H1 (cell line): ENCODE data around the gene TBX18. TPM values are rescaled to one million over a fixed set of nuclear protein-coding genes. Genes with fewer than 3 reads are reported as not detected.
A peak's percentile ranks its signal among the peaks of the same experiment; 100 is the strongest.

Experiments
- CTCF ChIA-PET: fragments of 300-600 bp; sonication (Branson Sonifier 250); formaldehyde crosslinking; loops from one replicate; lab custom pipeline; 2021; ENCODE audit not compliant: partially characterized antibody; lab: Charles Lee
- POLR2A ChIA-PET: fragments of 300-600 bp; sonication (Branson Sonifier 250); formaldehyde crosslinking; loops from one replicate; lab custom pipeline; 2021; ENCODE audit warnings: inconsistent platforms; ENCODE audit not compliant: partially characterized antibody; lab: Charles Lee
- DNase-seq, 2 experiments: peaks; one replicate each; pipeline versions ENCODE4 v3.0.0 to v3.0.0-alpha.2; 2010 to 2022; ENCODE audit warnings: low spot score in 2 of 2, low read depth in 1 of 2, mixed read lengths in 1 of 2
- FAIRE-seq: peaks from 2 replicates; lab custom pipeline; 2011; peaks lifted over from hg19 to GRCh38; lab: Jason Lieb, UNC
- H2AFZ ChIP-seq: 2 replicates; pipeline ENCODE4 v1.8.1; 2012; ENCODE audit warnings: low read length, inconsistent platforms
- H2AK5ac ChIP-seq: 2 replicates; pipeline ENCODE4 v1.6.1; 2013; ENCODE audit warnings: low read depth, low read length
- H2BK120ac ChIP-seq: replicated peaks from 2 replicates; pipeline ENCODE3; 2013; ENCODE audit warnings: low read depth, low read length, inconsistent platforms
- H2BK12ac ChIP-seq: 2 replicates; pipeline ENCODE4 v1.6.1; 2013; ENCODE audit warnings: low read depth, low read length
- H2BK15ac ChIP-seq: 2 replicates; pipeline ENCODE4 v1.6.1; 2013; ENCODE audit warnings: low read length
- H2BK20ac ChIP-seq: 2 replicates; pipeline ENCODE4 v1.6.1; 2013; ENCODE audit warnings: low read length
- H2BK5ac ChIP-seq: 2 replicates; pipeline ENCODE4 v1.6.1; 2013; ENCODE audit warnings: low read depth, low read length
- H3K14ac ChIP-seq: 2 replicates; pipeline ENCODE4 v1.6.1; 2013; ENCODE audit warnings: inconsistent platforms; ENCODE audit not compliant: insufficient read length
- H3K18ac ChIP-seq: 2 replicates; pipeline ENCODE4 v1.6.1; 2013; ENCODE audit warnings: low read length; ENCODE audit errors: extremely low read depth
- H3K23ac ChIP-seq: 2 replicates; pipeline ENCODE4 v1.6.1; 2013; ENCODE audit warnings: inconsistent platforms; ENCODE audit not compliant: insufficient read length
- H3K23me2 ChIP-seq: 2 replicates; pipeline ENCODE4 v1.6.1; 2013; ENCODE audit warnings: low read depth, low read length
- H3K27ac ChIP-seq: 2 replicates; pipeline ENCODE4 v1.6.1; 2011; ENCODE audit warnings: low read depth, low read length, inconsistent platforms
- H3K27me3 ChIP-seq, 4 experiments: replicated peaks in 1 of 4; 1 replicate in 1 of 4; 2 replicates in 3 of 4; pipeline versions ENCODE4 v1.6.1 to v1.8.1; 2011 to 2013; ENCODE audit warnings: low read length in 3 of 4, mild to moderate bottlenecking in 3 of 4, inconsistent platforms in 2 of 4, mixed read lengths in 2 of 4, moderate library complexity in 1 of 4; ENCODE audit not compliant: control insufficient read depth in 3 of 4, insufficient read depth in 3 of 4; ENCODE audit errors: extremely low read depth in 1 of 4
- H3K36me3 ChIP-seq, 4 experiments: 2 replicates each; pipeline versions ENCODE4 v1.6.1 to v1.8.1; 2011 to 2013; ENCODE audit warnings: mild to moderate bottlenecking in 4 of 4, low read length in 3 of 4, moderate library complexity in 2 of 4, control low read depth in 1 of 4, inconsistent platforms in 1 of 4; ENCODE audit not compliant: insufficient read depth in 4 of 4, control insufficient read depth in 2 of 4
- H3K4ac ChIP-seq: replicated peaks from 2 replicates; pipeline ENCODE3; 2013; ENCODE audit warnings: low read length, low read depth, mixed read lengths, inconsistent platforms; ENCODE audit not compliant: insufficient read length
- H3K4me1 ChIP-seq, 4 experiments: replicated peaks in 1 of 4; 1 replicate in 1 of 4; 2 replicates in 3 of 4; pipeline versions ENCODE4 v1.6.1 to v1.8.1; 2011 to 2013; ENCODE audit warnings: low read length in 3 of 4, inconsistent platforms in 2 of 4, mixed read lengths in 1 of 4; ENCODE audit not compliant: insufficient read depth in 4 of 4, control insufficient read depth in 3 of 4
- H3K4me2 ChIP-seq, 2 experiments: 2 replicates each; pipeline versions ENCODE4 v1.6.1 to v1.8.1; 2011 to 2013; ENCODE audit warnings: low read depth in 2 of 2, low read length in 2 of 2, control low read depth in 1 of 2, inconsistent platforms in 1 of 2, mild to moderate bottlenecking in 1 of 2; ENCODE audit not compliant: insufficient read depth in 1 of 2
- H3K4me3 ChIP-seq, 4 experiments: fragments of 200-600, 300-600 bp in 1 of 4; sonication (generic), shearing (Covaris generic), sonication (Bioruptor Twin) in 1 of 4; 2 replicates each; pipeline versions ENCODE4 v1.5.1 to v1.8.1; 2011 to 2016; ENCODE audit warnings: low read length in 4 of 4, low read depth in 3 of 4, control low read depth in 2 of 4, inconsistent platforms in 2 of 4, mild to moderate bottlenecking in 2 of 4, mixed read lengths in 1 of 4, moderate library complexity in 1 of 4; ENCODE audit not compliant: insufficient read depth in 2 of 4; ENCODE audit errors: extremely low read depth in 1 of 4
- H3K56ac ChIP-seq: replicated peaks from 2 replicates; pipeline ENCODE3; 2013; ENCODE audit warnings: low read depth, mild to moderate bottlenecking, mixed read lengths, low read length, inconsistent platforms; ENCODE audit not compliant: insufficient read length
- H3K79me1 ChIP-seq: 2 replicates; pipeline ENCODE4 v1.6.1; 2013; ENCODE audit warnings: low read depth, low read length, control low read depth
- H3K79me2 ChIP-seq, 2 experiments: 2 replicates each; pipeline versions ENCODE4 v1.6.1 to v1.8.1; 2012 to 2013; ENCODE audit warnings: low read length in 2 of 2, mild to moderate bottlenecking in 2 of 2, inconsistent platforms in 1 of 2; ENCODE audit not compliant: insufficient read depth in 2 of 2, control insufficient read depth in 1 of 2
- H3K9ac ChIP-seq, 4 experiments: replicated peaks in 1 of 4; 1 replicate in 1 of 4; 2 replicates in 3 of 4; pipeline versions ENCODE4 v1.6.1 to v1.8.1; 2011 to 2013; ENCODE audit warnings: low read depth in 3 of 4, low read length in 3 of 4, control low read depth in 2 of 4, mild to moderate bottlenecking in 2 of 4, moderate library complexity in 2 of 4, inconsistent platforms in 1 of 4; ENCODE audit errors: extremely low read depth in 1 of 4
- H3K9me3 ChIP-seq, 2 experiments: 2 replicates each; pipeline versions ENCODE4 v1.6.1 to v1.8.1; 2012 to 2013; ENCODE audit warnings: mild to moderate bottlenecking in 2 of 2, moderate library complexity in 2 of 2, control low read depth in 1 of 2, inconsistent platforms in 1 of 2, low read depth in 1 of 2, low read length in 1 of 2, mixed read lengths in 1 of 2; ENCODE audit not compliant: insufficient read depth in 2 of 2
- H4K20me1 ChIP-seq, 2 experiments: replicated peaks in 1 of 2; 2 replicates each; pipeline versions ENCODE3 to v1.8.1; 2011 to 2013; ENCODE audit warnings: inconsistent platforms in 2 of 2, low read length in 2 of 2, mild to moderate bottlenecking in 1 of 2; ENCODE audit not compliant: insufficient read depth in 2 of 2, control insufficient read depth in 1 of 2
- H4K5ac ChIP-seq: 2 replicates; pipeline ENCODE4 v1.6.1; 2013; ENCODE audit warnings: low read length, low read depth, mixed read lengths, inconsistent platforms; ENCODE audit not compliant: insufficient read length
- H4K8ac ChIP-seq: 2 replicates; pipeline ENCODE4 v1.8.0; 2013; ENCODE audit warnings: mild to moderate bottlenecking, moderate library complexity, low read length, inconsistent platforms; ENCODE audit not compliant: insufficient read depth; ENCODE audit errors: extremely low read depth
- H4K91ac ChIP-seq: replicated peaks from 2 replicates; pipeline ENCODE3; 2013; ENCODE audit warnings: low read length, mixed read lengths, inconsistent platforms; ENCODE audit not compliant: insufficient read length
- EZH2 ChIP-seq: fragments of 200-600 bp; sonication (generic); IDR thresholded peaks from 2 replicates; pipeline ENCODE4 v1.7.1; 2012; ENCODE audit warnings: low read depth, mild to moderate bottlenecking, moderate library complexity, low read length, inconsistent platforms; ENCODE audit not compliant: severe bottlenecking
- FOSL1 ChIP-seq: IDR thresholded peaks from 2 replicates; pipeline ENCODE4 v1.6.1; 2011; ENCODE audit warnings: mild to moderate bottlenecking, low read depth, low read length, moderate library complexity; ENCODE audit not compliant: insufficient read depth
- JUN ChIP-seq: IDR thresholded peaks from 2 replicates; pipeline ENCODE4 v1.6.1; 2011; ENCODE audit warnings: low read depth, mild to moderate bottlenecking, improper control_type of control experiment, low read length
- KDM1A ChIP-seq: fragments of 200-600, 300-600 bp; sonication (generic); IDR thresholded peaks from 2 replicates; pipeline ENCODE4 v1.7.1; 2016; ENCODE audit warnings: mild to moderate bottlenecking, low read length, borderline replicate concordance
- POLR2A ChIP-seq, 2 experiments: IDR thresholded peaks; 1 replicate in 1 of 2; 2 replicates in 1 of 2; pipeline ENCODE4 v1.6.1; 2011; ENCODE audit warnings: low read depth in 2 of 2, low read length in 2 of 2, mild to moderate bottlenecking in 2 of 2; ENCODE audit errors: control extremely low read depth in 1 of 2
- RBBP5 ChIP-seq: IDR thresholded peaks from 2 replicates; pipeline ENCODE4 v1.7.1; 2012; ENCODE audit warnings: low read depth, mild to moderate bottlenecking, inconsistent platforms, low read length, moderate library complexity, borderline replicate concordance
- RFX5 ChIP-seq: IDR thresholded peaks from 2 replicates; pipeline ENCODE4 v1.6.1; 2011; ENCODE audit warnings: low read depth, low read length, improper control_type of control experiment, borderline replicate concordance
- SP2 ChIP-seq: IDR thresholded peaks from 2 replicates; pipeline ENCODE4 v1.6.1; 2012; ENCODE audit warnings: mild to moderate bottlenecking, low read length, inconsistent platforms
- SUZ12 ChIP-seq: fragments of 200-600 bp; sonication (generic); IDR thresholded peaks from 2 replicates; pipeline ENCODE4 v1.6.1; 2012; ENCODE audit warnings: mild to moderate bottlenecking, inconsistent platforms, low read length, moderate library complexity, mixed read lengths
- WGBS, 2 experiments: shearing (Covaris generic) in 1 of 2; methylation state at CpG; one replicate each; pipeline versions ENCODE4 v1.1.6 to v1.1.7; 2013 to 2015; ENCODE audit warnings: low lambda C conversion rate in 2 of 2, mixed read lengths in 2 of 2, inconsistent platforms in 1 of 2, low coverage in 1 of 2, missing lambda C conversion rate in 1 of 2; ENCODE audit not compliant: insufficient replicate concordance in 2 of 2, insufficient coverage in 1 of 2, insufficient read length in 1 of 2; ENCODE audit errors: extremely low coverage in 1 of 2, missing lambda C conversion rate in 1 of 2; 5-methylcytosine and 5-hydroxymethylcytosine counted together
- polyA plus RNA-seq, 7 experiments: library from polyadenylated mRNA; depleted of rRNA in 3 of 7; stranded (reverse) in 5 of 7; unstranded in 2 of 7; fragments of >200 nt in 5 of 7; fragments of 200-250 nt in 2 of 7; gene quantifications; 1 replicate in 5 of 7; 2 replicates in 1 of 7; 4 replicates in 1 of 7; pipeline versions ENCODE4 v1.2.1 to v1.2.3, GENCODE V29; 2011 to 2013; ENCODE audit warnings: missing spikeins in 2 of 7, mixed read lengths in 2 of 7
- total RNA-seq: library from RNA; stranded (reverse); fragmentation: NEBNext Ultra II Directional; extraction: Animal tissue kit (Norgen Biotek cat#: 25700); gene quantifications from 2 replicates; pipeline ENCODE4 v1.2.1, GENCODE V29; 2021
- TF ChIP-seq, protein P1 (sequence below): IDR thresholded peaks from 2 replicates; pipeline ENCODE4 v1.6.1; 2012; ENCODE audit warnings: inconsistent platforms
- TF ChIP-seq, protein P2 (sequence below): IDR thresholded peaks from 2 replicates; pipeline ENCODE4 v1.6.1; 2012; ENCODE audit warnings: inconsistent platforms

Gene TBX18
- total and polyA plus RNA-seq, 2 of the 8 experiments (the other 6 are each of a cell fraction or from before 2014, with no cell fraction given) = 0.02 TPM; not detected in 1

DNA sequence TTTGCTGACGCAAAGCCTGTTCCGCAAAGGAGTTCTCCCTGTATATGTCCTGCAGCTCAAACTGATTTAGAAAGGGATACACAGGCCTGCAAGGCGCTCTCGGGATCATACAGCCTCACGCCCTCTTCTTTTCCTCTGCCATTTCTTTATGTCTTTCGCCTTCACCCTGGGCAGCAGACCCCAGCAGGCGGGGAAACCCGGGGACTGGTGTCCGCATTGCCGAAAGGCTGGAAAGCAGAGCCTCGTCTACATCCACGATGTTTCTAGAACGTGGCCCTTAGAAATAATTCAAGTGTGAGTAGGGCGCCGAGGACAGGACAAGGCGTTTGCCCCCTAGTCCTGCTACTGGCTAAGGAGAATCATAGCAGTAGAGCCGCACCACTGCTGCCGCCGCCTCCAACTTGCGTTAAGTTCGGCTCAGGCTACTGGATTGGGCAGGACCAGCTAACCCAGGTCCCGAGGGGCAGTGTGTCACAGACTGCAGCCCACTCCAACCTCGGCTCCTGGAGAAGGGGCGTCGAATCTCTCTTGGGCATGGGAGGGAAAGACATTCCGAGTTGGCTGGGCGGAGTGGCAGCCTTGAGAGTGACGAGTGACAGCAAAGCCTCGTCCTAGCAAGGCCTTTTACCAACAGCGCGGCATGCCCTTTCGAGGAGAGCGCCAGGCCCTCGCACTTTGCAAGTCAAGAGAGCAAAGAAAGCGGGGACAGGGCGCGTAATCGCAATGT, 2.6 kb upstream of the TBX18 start:
- H2BK12ac ChIP-seq = peak overlapping the region; percentile 75; the same call in 1 of the 2 replicates
- H2BK15ac ChIP-seq = no peak overlapping the region
- H3K4me3 ChIP-seq = peak overlapping the region; percentile 18 to 54 (median 29); a peak in 6 of 8 replicates
- no peak overlapping the region for H3K56ac ChIP-seq
- WGBS, 2 experiments = 6% methylated on average over 36 of the region's 38 CpGs; no CpG with 5 or more reads in 1 of the 2 experiments
- DNase-seq (peak in 1 of 2 experiments; percentile 75), FAIRE-seq (no peak)
- H2BK120ac ChIP-seq = no peak overlapping the region
- H3K79me2 ChIP-seq = no peaks in the 10 kb centered on the region
- peak overlapping the region; percentile 43; the same call in 1 of the 2 replicates for H3K18ac ChIP-seq
- peaks cover 16% of the 10 kb centered on the region for H3K23me2 ChIP-seq
- H4K5ac ChIP-seq = no peak overlapping the region
- peak overlapping the region; percentile 15; the same call in 1 of the 2 replicates for H4K8ac ChIP-seq
- peaks cover 76 to 98% (median 89%) of the 10 kb centered on the region in 4 experiments for H3K27me3 ChIP-seq
- ChIA-PET POLR2A (interaction anchor here (1.0 kb wide), 1 partner anchor 7 kb away, joined by 3 read pairs; no protein-coding TSS in a partner anchor), CTCF (interaction anchor here (0.6 to 1.7 kb wide), 9 partner anchors 8 to 818 kb away, joined by 3 to 9 read pairs (median 4); no protein-coding TSS in a partner anchor)
- no peaks in the 10 kb centered on the region for H3K79me1 ChIP-seq
- H3K23ac ChIP-seq = no peak overlapping the region
- no peak overlapping the region for H2BK5ac ChIP-seq
- H2AK5ac ChIP-seq = no peak overlapping the region
- H3K4me2 ChIP-seq = peak overlapping the region; percentile 63 to 82
- H3K4ac ChIP-seq = no peak overlapping the region
- no peak overlapping the region for H4K91ac ChIP-seq
- H3K14ac ChIP-seq = no peak overlapping the region
- peaks cover 0 to 24% (median 13%) of the 10 kb centered on the region in 4 experiments; a peak in 5 of 7 replicates for H3K4me1 ChIP-seq
- no peak overlapping the region; a peak in 1 of 7 replicates for H3K9ac ChIP-seq
- no peak overlapping the region for H2AFZ ChIP-seq
- no peak overlapping the region for H3K27ac ChIP-seq
- no peaks in the 10 kb centered on the region; a peak in 1 of 4 replicates for H3K9me3 ChIP-seq
- H4K20me1 ChIP-seq = peaks cover 16 to 21% of the 10 kb centered on the region in 2 experiments
- H3K36me3 ChIP-seq = peaks cover 0 to 4% (median 0%) of the 10 kb centered on the region in 4 experiments; a peak in 1 of 8 replicates
- no peak overlapping the region; the same call in 1 of the 2 replicates for H2BK20ac ChIP-seq
- no peak for TF ChIP-seq SP2
- no peak for TF ChIP-seq KDM1A
- TF ChIP-seq RBBP5 = no peak
- no peak for TF ChIP-seq FOSL1
- no peak for TF ChIP-seq RFX5
- TF ChIP-seq, protein P1, sequence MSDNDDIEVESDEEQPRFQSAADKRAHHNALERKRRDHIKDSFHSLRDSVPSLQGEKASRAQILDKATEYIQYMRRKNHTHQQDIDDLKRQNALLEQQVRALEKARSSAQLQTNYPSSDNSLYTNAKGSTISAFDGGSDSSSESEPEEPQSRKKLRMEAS = peak; percentile 88
- TF ChIP-seq POLR2A (IDR thresholded peaks at IDR 0.05; ENCODE audit: control extremely low read depth in 1 of 2, low read depth in 2 of 2, low read length in 2 of 2) = no peak
- TF ChIP-seq EZH2 = peak; percentile 98
- TF ChIP-seq JUN = no peak
- TF ChIP-seq, protein P2, sequence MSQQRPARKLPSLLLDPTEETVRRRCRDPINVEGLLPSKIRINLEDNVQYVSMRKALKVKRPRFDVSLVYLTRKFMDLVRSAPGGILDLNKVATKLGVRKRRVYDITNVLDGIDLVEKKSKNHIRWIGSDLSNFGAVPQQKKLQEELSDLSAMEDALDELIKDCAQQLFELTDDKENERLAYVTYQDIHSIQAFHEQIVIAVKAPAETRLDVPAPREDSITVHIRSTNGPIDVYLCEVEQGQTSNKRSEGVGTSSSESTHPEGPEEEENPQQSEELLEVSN = peak; percentile 83
- TF ChIP-seq SUZ12 = peak; percentile 100
